Neural progenitor cell (in vitro differentiated cells): ENCODE results near the gene AGFG1. TPM values are rescaled to one million over a fixed set of nuclear protein-coding genes. Genes with fewer than 3 reads are reported as not detected.

ENCODE experiments used
- DNase-seq: peaks from one replicate; pipeline ENCODE4 v3.0.0-alpha.2; 2016; ENCODE audit warnings: low spot score
- H2AFZ ChIP-seq: fragments of 200-600 bp; sonication (generic); replicated peaks from 2 replicates; pipeline ENCODE4 v1.6.1; 2016; ENCODE audit warnings: antibody characterized with exemption
- H3F3A ChIP-seq: fragments of 200-600 bp; sonication (generic); 2 replicates; pipeline ENCODE4 v1.6.1; 2016; ENCODE audit warnings: antibody characterized with exemption, low read depth
- H3K27ac ChIP-seq: fragments of 200-600 bp; sonication (generic); 2 replicates; pipeline ENCODE4 v1.5.1; 2016; ENCODE audit warnings: mild to moderate bottlenecking
- H3K27me3 ChIP-seq: fragments of 200-600 bp; sonication (generic); 2 replicates; pipeline ENCODE4 v1.6.1; 2016; ENCODE audit warnings: mild to moderate bottlenecking, moderate library complexity
- H3K36me3 ChIP-seq: fragments of 200-600 bp; sonication (generic); 2 replicates; pipeline ENCODE4 v1.5.1; 2016
- H3K4me1 ChIP-seq: fragments of 200-600 bp; sonication (generic); 2 replicates; pipeline ENCODE4 v1.6.1; 2016; ENCODE audit warnings: mixed run types
- H3K4me2 ChIP-seq: fragments of 200-600 bp; sonication (generic); 2 replicates; pipeline ENCODE4 v1.6.1; 2016
- H3K4me3 ChIP-seq: fragments of 200-600 bp; sonication (generic); 2 replicates; pipeline ENCODE4 v1.5.1; 2016
- H3K79me2 ChIP-seq: fragments of 200-600 bp; sonication (generic); 2 replicates; pipeline ENCODE4 v1.6.1; 2016; ENCODE audit warnings: low read depth
- H3K9ac ChIP-seq: fragments of 200-600 bp; sonication (generic); 2 replicates; pipeline ENCODE4 v1.6.1; 2016
- H3K9me3 ChIP-seq: fragments of 200-600 bp; sonication (generic); 2 replicates; pipeline ENCODE4 v1.5.1; 2016; ENCODE audit warnings: low read depth
- H4K20me1 ChIP-seq: fragments of 200-600 bp; sonication (generic); 2 replicates; pipeline ENCODE4 v1.6.1; 2016; ENCODE audit warnings: low read depth
- H3K27ac Mint-ChIP-seq: 3 replicates; pipeline ENCODE4 v1.8.0; 2021; ENCODE audit warnings: mixed read lengths
- H3K27me3 Mint-ChIP-seq: 2 replicates; pipeline ENCODE4 v1.8.0; 2022; ENCODE audit warnings: low read depth, mild to moderate bottlenecking, inconsistent platforms, moderate library complexity, mixed read lengths; ENCODE audit not compliant: insufficient read depth
- H3K36me3 Mint-ChIP-seq: 3 replicates; pipeline ENCODE4 v1.8.0; 2021; ENCODE audit warnings: mixed read lengths
- H3K4me1 Mint-ChIP-seq: 3 replicates; pipeline ENCODE4 v1.8.0; 2021; ENCODE audit warnings: mixed read lengths
- H3K4me3 Mint-ChIP-seq: 3 replicates; pipeline ENCODE4 v1.8.0; 2021; ENCODE audit warnings: mild to moderate bottlenecking, moderate library complexity, mixed read lengths
- H3K9me3 Mint-ChIP-seq: 3 replicates; pipeline ENCODE4 v1.8.0; 2020; ENCODE audit warnings: mixed read lengths
- CTCF ChIP-seq: fragments of 200-600 bp; sonication (generic); IDR thresholded peaks from 2 replicates; pipeline ENCODE4 v1.5.1; 2017; ENCODE audit warnings: antibody characterized with exemption, mild to moderate bottlenecking
- EZH2 ChIP-seq: fragments of 200-600 bp; sonication (generic); IDR thresholded peaks from 2 replicates; pipeline ENCODE4 v1.6.1; 2017; ENCODE audit warnings: antibody characterized with exemption, mild to moderate bottlenecking, moderate library complexity
- EZH2phosphoT487 ChIP-seq: fragments of 200-600 bp; sonication (generic); IDR thresholded peaks from 2 replicates; pipeline ENCODE4 v1.6.1; 2017; ENCODE audit warnings: antibody characterized with exemption
- total RNA-seq: library from RNA; depleted of rRNA; stranded (reverse); fragments of >200 nt; gene quantifications from 2 replicates; pipeline ENCODE4 v1.2.3, GENCODE V29; 2015; ENCODE audit warnings: low replicate concordance

The AGFG1 gene
- total RNA-seq, 1 donor from 2014 or later, result 84.8 TPM

GRCh38 chr2:227570615-227571014 is 98.7 kb downstream of the AGFG1 start:
- Mint-ChIP-seq H3K4me3 (no peak overlapping the region), H3K36me3 (no peaks in the 10 kb centered on the region), H3K27me3 (peaks cover 4% of the 10 kb centered on the region), H3K9me3 (no peaks in the 10 kb centered on the region), H3K27ac (no peak overlapping the region), H3K4me1 (no peaks in the 10 kb centered on the region)
- Histone ChIP-seq H3K9ac (no peak overlapping the region), H3K4me2 (no peak overlapping the region), H3K79me2 (no peaks in the 10 kb centered on the region), H3K36me3 (no peaks in the 10 kb centered on the region), H3K27ac (no peak overlapping the region), H3K27me3 (no peaks in the 10 kb centered on the region), H3F3A (no peaks in the 10 kb centered on the region), H4K20me1 (no peaks in the 10 kb centered on the region), H3K4me1 (no peaks in the 10 kb centered on the region), H3K9me3 (no peaks in the 10 kb centered on the region), H2AFZ (no peak overlapping the region), H3K4me3 (no peak overlapping the region)
- TF ChIP-seq EZH2 (no peak), EZH2phosphoT487 (no peak), CTCF (no peak)
- DNase-seq, result no peak

GRCh38 chr2:227576110-227576509 is 104.2 kb downstream of the AGFG1 start:
- no peak overlapping the region for H3K4me3 ChIP-seq
- no peak overlapping the region for H3K9ac ChIP-seq
- no peaks in the 10 kb centered on the region for H3F3A ChIP-seq
- DNase-seq, result no peak
- no peaks in the 10 kb centered on the region for H4K20me1 ChIP-seq
- H3K4me2 ChIP-seq, result no peak overlapping the region
- H3K79me2 ChIP-seq, result no peaks in the 10 kb centered on the region
- H2AFZ ChIP-seq, result no peak overlapping the region
- no peaks in the 10 kb centered on the region for H3K4me1 ChIP-seq
- Mint-ChIP-seq H3K4me1 (peaks cover 3% of the 10 kb centered on the region), H3K4me3 (no peak overlapping the region), H3K36me3 (no peaks in the 10 kb centered on the region), H3K27me3 (peaks cover 4% of the 10 kb centered on the region), H3K9me3 (no peaks in the 10 kb centered on the region), H3K27ac (no peak overlapping the region)
- H3K36me3 ChIP-seq, result no peaks in the 10 kb centered on the region
- no peak overlapping the region for H3K27ac ChIP-seq
- no peaks in the 10 kb centered on the region for H3K9me3 ChIP-seq
- no peaks in the 10 kb centered on the region for H3K27me3 ChIP-seq
- TF ChIP-seq EZH2 (no peak), CTCF (no peak), EZH2phosphoT487 (no peak)

GRCh38 chr2:227576812-227577211 is 104.9 kb downstream of the AGFG1 start:
- no peak overlapping the region for H3K4me3 Mint-ChIP-seq
- no peaks in the 10 kb centered on the region for H3K9me3 Mint-ChIP-seq
- no peak overlapping the region for H3K27ac ChIP-seq
- H3K27me3 ChIP-seq, result no peaks in the 10 kb centered on the region
- no peak overlapping the region for H3K4me3 ChIP-seq
- H2AFZ ChIP-seq, result no peak overlapping the region
- DNase-seq, result no peak
- no peaks in the 10 kb centered on the region for H4K20me1 ChIP-seq
- H3K36me3 ChIP-seq, result no peaks in the 10 kb centered on the region
- H3K9ac ChIP-seq, result no peak overlapping the region
- H3K27ac Mint-ChIP-seq, result no peak overlapping the region
- no peaks in the 10 kb centered on the region for H3K36me3 Mint-ChIP-seq
- H3K27me3 Mint-ChIP-seq, result peaks cover 4% of the 10 kb centered on the region
- H3K79me2 ChIP-seq, result no peaks in the 10 kb centered on the region
- no peak for TF ChIP-seq CTCF
- no peak for TF ChIP-seq EZH2
- no peak for TF ChIP-seq EZH2phosphoT487
- no peaks in the 10 kb centered on the region for H3F3A ChIP-seq
- no peaks in the 10 kb centered on the region for H3K9me3 ChIP-seq
- no peaks in the 10 kb centered on the region for H3K4me1 ChIP-seq
- H3K4me1 Mint-ChIP-seq, result peaks cover 3% of the 10 kb centered on the region
- no peak overlapping the region for H3K4me2 ChIP-seq
